H54 (cell line): Measurements from ENCODE around the gene DOCK4.

Source experiments
- DNase-seq: peaks from one replicate; pipeline ENCODE4 v3.0.0; 2011; ENCODE audit warnings: low spot score, mixed read lengths; ENCODE audit not compliant: insufficient read length
- FAIRE-seq: peaks from 3 replicates; lab custom pipeline; 2011; peaks lifted over from hg19 to GRCh38; lab: Jason Lieb, UNC
- POLR2A ChIP-seq: IDR thresholded peaks from 2 replicates; pipeline ENCODE4 v1.6.1; 2011; ENCODE audit warnings: low read depth, mild to moderate bottlenecking, low read length

Gene DOCK4

GRCh38 chr7:112207765-112208164, 1.6 kb upstream of the DOCK4 start:
- TF ChIP-seq POLR2A, result no peak
- FAIRE-seq, result no peak
- DNase-seq, result no peak

DNA sequence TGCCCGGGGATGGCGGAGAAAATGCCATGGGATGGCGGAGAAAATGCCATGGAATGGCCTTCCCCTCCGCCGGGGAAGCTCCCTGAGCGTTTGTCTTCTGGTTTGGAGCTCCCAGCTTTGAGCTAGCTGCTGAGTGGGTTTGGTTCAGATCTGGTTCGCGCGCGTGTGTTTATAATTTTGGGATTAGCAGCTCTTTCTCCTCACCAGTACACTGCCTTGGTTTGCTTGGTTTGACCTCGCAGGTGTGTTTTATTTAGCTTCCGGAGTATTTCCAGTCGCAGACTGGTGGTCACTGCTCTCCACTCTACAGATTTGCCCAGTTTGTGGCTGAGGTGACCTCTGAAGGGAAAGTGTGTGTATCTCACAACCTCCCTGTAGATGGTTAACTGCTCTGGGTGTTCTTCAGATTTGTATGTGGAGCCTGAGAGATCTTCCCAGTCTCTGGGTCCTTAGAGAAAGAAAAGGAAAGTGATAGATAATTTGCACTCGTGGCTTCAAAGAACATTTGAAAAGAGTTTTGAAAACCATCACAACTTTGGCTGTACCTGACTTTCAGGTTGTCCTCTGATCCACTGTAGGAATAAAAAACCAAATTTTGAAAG, 893 bp upstream of the DOCK4 start:
- DNase-seq (peak; percentile 13), FAIRE-seq (no peak)
- no peak for TF ChIP-seq POLR2A

- no peak for TF ChIP-seq POLR2A
- peak; percentile 14 for DNase-seq
- FAIRE-seq, result no peak
Observed at GRCh38 chr7:112205343-112206237, 609 bp downstream of the DOCK4 start.

GRCh38 chr7:112204499-112205342, 1.5 kb downstream of the DOCK4 start:
- DNase-seq (no peak), FAIRE-seq (peak; percentile 6)
- TF ChIP-seq POLR2A, result no peak

DNA sequence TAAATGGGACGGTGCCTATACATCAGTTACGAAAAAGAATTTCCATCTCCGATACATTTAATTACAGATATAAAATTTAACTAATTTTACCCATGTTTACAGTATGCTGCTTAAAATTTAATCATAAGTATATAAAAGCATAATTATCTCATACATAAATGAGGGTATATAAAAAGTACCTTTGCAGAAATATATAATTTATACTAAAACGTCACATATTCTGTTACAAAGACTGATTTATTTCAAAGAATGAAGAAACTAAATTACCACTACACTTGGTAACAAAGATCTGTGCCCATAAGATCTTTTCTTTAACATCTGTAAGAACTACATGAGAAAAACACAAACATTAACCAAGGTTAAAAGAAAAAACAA, 2.8 kb downstream of the DOCK4 start:
- FAIRE-seq (no peak), DNase-seq (no peak)
- TF ChIP-seq POLR2A, result no peak

GRCh38 chr7:112202816-112203215, 3.4 kb downstream of the DOCK4 start:
- no peak for DNase-seq
- TF ChIP-seq POLR2A, result no peak
- no peak for FAIRE-seq

GRCh38 chr7:112201839-112202238, 4.4 kb downstream of the DOCK4 start:
- TF ChIP-seq POLR2A, result no peak
- no peak for DNase-seq
- no peak for FAIRE-seq

DNA sequence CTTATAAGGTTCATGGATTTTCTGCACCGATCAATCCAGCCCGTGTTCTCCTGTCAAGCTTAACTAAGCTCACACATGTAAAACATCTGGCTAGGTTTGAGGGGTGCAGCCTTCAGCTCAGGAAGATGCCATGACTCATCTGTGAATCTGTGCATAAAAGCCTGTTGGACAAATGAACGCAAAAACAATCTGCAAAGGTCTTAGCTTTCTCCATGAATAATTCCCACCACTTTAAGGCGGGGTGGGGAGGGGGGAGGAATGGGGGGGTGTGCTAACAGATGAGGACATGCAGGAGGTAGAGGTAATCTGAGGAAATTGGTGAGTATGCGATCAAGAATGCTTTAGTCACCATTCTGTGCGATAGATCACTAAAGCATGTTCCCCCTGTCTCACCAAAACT, 4.8 kb downstream of the DOCK4 start:
- no peak for DNase-seq
- TF ChIP-seq POLR2A, result no peak
- FAIRE-seq, result no peak

- no peak for TF ChIP-seq POLR2A
- DNase-seq (no peak), FAIRE-seq (no peak)
Observed at GRCh38 chr7:112199672-112200071, 6.5 kb downstream of the DOCK4 start.

DNA sequence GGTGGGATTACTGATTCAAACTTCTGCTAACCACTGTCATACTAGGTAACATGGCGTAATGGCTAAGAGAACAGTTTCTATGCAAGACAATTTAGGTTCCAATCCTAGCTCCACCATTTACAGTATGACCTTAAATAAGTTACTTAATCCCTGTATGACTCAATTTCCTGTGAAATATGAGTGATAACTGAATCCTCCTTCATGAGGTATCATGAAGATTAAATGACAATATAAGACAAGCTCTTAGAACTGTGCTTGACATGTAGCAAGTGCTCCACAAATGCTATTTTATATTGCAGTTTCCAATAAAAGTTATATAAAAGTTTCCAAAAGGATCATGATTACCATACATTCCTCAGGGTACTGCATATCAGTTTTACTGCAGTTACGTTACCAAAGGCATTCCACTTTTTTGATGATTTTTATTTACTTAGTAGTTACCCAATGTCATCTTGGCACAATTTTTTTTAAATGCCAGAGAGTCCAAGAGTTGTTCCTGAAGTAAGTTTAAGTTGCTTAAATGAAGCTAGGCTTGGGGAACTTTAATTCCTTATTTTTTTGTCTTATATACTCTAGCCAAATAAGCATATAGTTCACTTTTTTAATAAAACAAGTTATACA, 7.1 kb downstream of the DOCK4 start:
- DNase-seq, result no peak
- TF ChIP-seq POLR2A, result no peak
- FAIRE-seq, result no peak

DNA sequence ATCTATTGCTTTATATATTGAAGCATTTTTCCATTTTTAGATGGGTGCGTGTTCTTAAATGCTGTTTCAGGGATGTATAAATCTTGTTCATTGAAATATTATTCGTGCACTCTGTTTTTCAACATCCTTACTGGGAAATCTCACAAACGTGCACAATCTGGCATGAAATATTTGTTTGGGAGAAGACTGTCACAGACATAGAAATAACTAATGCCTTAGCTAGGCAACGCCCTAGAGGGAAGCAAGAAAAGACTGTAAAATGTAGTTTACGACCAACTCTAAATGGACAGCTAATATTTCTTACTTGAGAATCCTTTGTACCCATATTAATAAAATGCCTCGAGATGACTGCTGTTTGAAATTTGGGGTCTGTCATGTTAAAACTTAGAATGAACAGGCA, 8.9 kb downstream of the DOCK4 start:
- no peak for TF ChIP-seq POLR2A
- DNase-seq (no peak), FAIRE-seq (no peak)

GRCh38 chr7:112195717-112196116, 10.5 kb downstream of the DOCK4 start:
- DNase-seq (no peak), FAIRE-seq (no peak)
- no peak for TF ChIP-seq POLR2A

- no peak for FAIRE-seq
- no peak for TF ChIP-seq POLR2A
- no peak for DNase-seq
Observed at GRCh38 chr7:112193915-112194502, 12.2 kb downstream of the DOCK4 start.
